SJSA1 (cell line): Measurements from ENCODE around the gene TUFM. TPM values are rescaled to one million over a fixed set of nuclear protein-coding genes. Genes with fewer than 3 reads are reported as not detected.

Experiments
- DNase-seq, 2 experiments: peaks; one replicate each; pipeline ENCODE4 v3.0.0-alpha.2; 2015 to 2020; ENCODE audit warnings: low spot score in 2 of 2, low read depth in 1 of 2
- H3K27ac ChIP-seq: fragments of 250-450 bp; sonication (Bioruptor Pico); 2 replicates; pipeline ENCODE4 v1.5.1; 2020; ENCODE audit warnings: mild to moderate bottlenecking, moderate library complexity
- H3K27me3 ChIP-seq: fragments of 250-450 bp; sonication (Bioruptor Pico); replicated peaks from 2 replicates; pipeline ENCODE4 v1.5.1; 2020; ENCODE audit warnings: mild to moderate bottlenecking, moderate library complexity
- H3K36me3 ChIP-seq: fragments of 250-450 bp; sonication (Bioruptor Pico); 2 replicates; pipeline ENCODE4 v1.5.1; 2020; ENCODE audit warnings: mild to moderate bottlenecking
- H3K4me1 ChIP-seq: fragments of 250-450 bp; sonication (Bioruptor Pico); replicated peaks from 2 replicates; pipeline ENCODE4 v1.6.1; 2021; ENCODE audit warnings: mild to moderate bottlenecking
- H3K4me3 ChIP-seq: fragments of 250-450 bp; sonication (Bioruptor Pico); 2 replicates; pipeline ENCODE4 v1.5.1; 2020; ENCODE audit warnings: mild to moderate bottlenecking
- H3K9me3 ChIP-seq: fragments of 250-450 bp; sonication (Bioruptor Pico); replicated peaks from 2 replicates; pipeline ENCODE4 v1.5.1; 2020; ENCODE audit warnings: mild to moderate bottlenecking
- total RNA-seq: library from RNA; depleted of rRNA; stranded (reverse); fragments of >200 nt; shearing (Covaris generic); gene quantifications from 2 replicates; pipeline ENCODE4 v1.2.3, GENCODE V29; 2014

Gene TUFM
- total RNA-seq, 1 experiment from 2014 or later: 142 TPM

GRCh38 chr16:28865722-28866453 lies 19.7 kb upstream of the TUFM start:
- H3K27me3 ChIP-seq: no peaks in the 10 kb centered on the region
- H3K4me3 ChIP-seq: no peak overlapping the region

GRCh38 chr16:28865001-28865688 lies 19.0 kb upstream of the TUFM start:
- no peak for DNase-seq
- H3K4me3 ChIP-seq: peak overlapping the region; percentile 79
- H3K27ac ChIP-seq: no peak overlapping the region
- H3K36me3 ChIP-seq: peaks cover 66% of the 10 kb centered on the region
- peaks cover 32% of the 10 kb centered on the region for H3K4me1 ChIP-seq
- no peaks in the 10 kb centered on the region for H3K9me3 ChIP-seq
- H3K27me3 ChIP-seq: no peaks in the 10 kb centered on the region

More at GRCh38 chr16:28865722-28866453, 19.7 kb upstream of the TUFM start:
- Histone ChIP-seq H3K36me3 (peaks cover 71% of the 10 kb centered on the region), H3K27ac (no peak overlapping the region), H3K4me1 (peaks cover 29% of the 10 kb centered on the region), H3K9me3 (no peaks in the 10 kb centered on the region)
- DNase-seq: no peak

GRCh38 chr16:28863929-28864793 lies 18.0 kb upstream of the TUFM start:
- peaks cover 58% of the 10 kb centered on the region for H3K36me3 ChIP-seq
- peak in 1 of 2 experiments; percentile 29 for DNase-seq

GRCh38 chr16:28859326-28859725 lies 13.2 kb upstream of the TUFM start:
- DNase-seq: no peak
- H3K27me3 ChIP-seq: no peaks in the 10 kb centered on the region
- peaks cover 22% of the 10 kb centered on the region for H3K36me3 ChIP-seq
- peaks cover 53% of the 10 kb centered on the region for H3K4me1 ChIP-seq
- peak overlapping the region; percentile 46; the same call in 1 of the 2 replicates for H3K27ac ChIP-seq
- H3K4me3 ChIP-seq: no peak overlapping the region
- H3K9me3 ChIP-seq: 0 out of 2 replicates have a peak, but pooled peaks cover 3% of the 10 kb centered on the region

More at GRCh38 chr16:28863929-28864793, 18.0 kb upstream of the TUFM start:
- Histone ChIP-seq H3K4me3 (peak overlapping the region; percentile 79), H3K4me1 (peaks cover 35% of the 10 kb centered on the region), H3K27ac (peak overlapping the region; percentile 95), H3K27me3 (no peaks in the 10 kb centered on the region), H3K9me3 (no peaks in the 10 kb centered on the region)

DNA sequence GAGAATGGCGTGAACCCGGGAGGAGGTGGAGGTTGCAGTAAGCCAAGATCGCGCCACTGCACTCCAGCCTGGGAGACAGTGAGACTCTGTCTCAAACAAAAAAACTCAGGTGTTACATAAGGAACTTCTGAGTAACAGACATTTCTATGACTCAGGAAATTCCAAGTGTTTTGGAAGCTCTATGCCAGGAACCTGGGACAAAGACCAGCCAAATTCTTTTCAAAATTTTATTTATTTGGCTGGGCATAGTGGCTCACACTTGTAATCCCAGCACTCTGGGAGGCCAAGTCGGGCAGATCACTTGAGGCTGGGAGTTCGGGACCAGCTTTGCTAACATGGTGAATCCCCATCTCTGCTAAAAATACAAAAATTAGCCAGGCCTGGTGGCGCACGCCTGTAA lies 12.3 kb upstream of the TUFM start:
- peaks cover 50% of the 10 kb centered on the region for H3K4me1 ChIP-seq
- no peaks in the 10 kb centered on the region for H3K27me3 ChIP-seq
- 0 out of 2 replicates have a peak, but pooled peaks cover 3% of the 10 kb centered on the region for H3K9me3 ChIP-seq
- peak; percentile 63 to 65 for DNase-seq
- peaks cover 14% of the 10 kb centered on the region for H3K36me3 ChIP-seq
- peak overlapping the region; percentile 71 for H3K27ac ChIP-seq
- no peak overlapping the region for H3K4me3 ChIP-seq

GRCh38 chr16:28846933-28847273 lies 755 bp upstream of the TUFM start:
- Histone ChIP-seq H3K36me3 (peaks cover 44% of the 10 kb centered on the region), H3K4me3 (peak overlapping the region; percentile 80), H3K4me1 (peaks cover 12% of the 10 kb centered on the region), H3K9me3 (no peaks in the 10 kb centered on the region), H3K27ac (peak overlapping the region; percentile 35), H3K27me3 (no peaks in the 10 kb centered on the region)
- no peak for DNase-seq

DNA sequence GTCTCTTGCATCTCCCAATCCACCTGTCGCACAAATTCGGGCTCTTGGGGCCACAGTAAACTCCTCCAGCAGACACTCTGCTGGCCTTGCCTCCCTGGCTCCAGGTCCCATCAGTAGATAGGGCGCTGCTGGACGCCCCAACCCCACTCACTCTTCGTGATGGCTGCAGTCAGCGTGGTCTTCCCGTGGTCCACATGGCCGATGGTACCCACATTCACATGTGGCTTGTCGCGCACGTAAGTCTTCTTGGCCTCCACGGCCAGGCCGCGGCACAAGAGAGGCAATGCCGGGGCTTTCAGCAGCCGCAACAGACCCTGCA lies 428 bp downstream of the TUFM start:
- Histone ChIP-seq H3K4me1 (peaks cover 12% of the 10 kb centered on the region), H3K27ac (peak overlapping the region; percentile 27), H3K27me3 (no peaks in the 10 kb centered on the region), H3K4me3 (peak overlapping the region; percentile 80), H3K36me3 (peaks cover 56% of the 10 kb centered on the region), H3K9me3 (no peaks in the 10 kb centered on the region)
- no peak for DNase-seq

DNA sequence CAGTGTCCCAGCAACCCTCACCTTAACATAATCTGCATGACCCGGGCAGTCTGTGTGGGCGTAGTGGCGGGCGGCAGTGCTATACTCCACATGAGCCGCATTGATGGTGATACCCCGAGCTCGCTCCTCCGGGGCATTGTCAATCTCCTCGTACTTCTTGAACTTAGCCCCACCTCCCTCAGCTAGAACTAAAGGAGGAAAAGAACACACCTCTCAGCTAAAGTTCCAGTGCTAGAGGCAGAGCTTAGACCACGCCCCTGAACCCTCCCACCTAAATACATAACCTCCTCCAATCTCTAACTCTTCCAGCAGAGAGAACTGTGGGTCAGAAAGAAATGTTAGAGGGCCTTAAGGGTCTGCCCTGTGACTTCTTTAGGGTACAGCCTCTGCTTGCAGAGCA lies 855 bp downstream of the TUFM start:
- no peak for DNase-seq
- peaks cover 58% of the 10 kb centered on the region for H3K36me3 ChIP-seq
- H3K27me3 ChIP-seq: no peaks in the 10 kb centered on the region
- no peak overlapping the region for H3K27ac ChIP-seq
- H3K4me3 ChIP-seq: peak overlapping the region; percentile 80
- H3K9me3 ChIP-seq: no peaks in the 10 kb centered on the region
- H3K4me1 ChIP-seq: peaks cover 12% of the 10 kb centered on the region

DNA sequence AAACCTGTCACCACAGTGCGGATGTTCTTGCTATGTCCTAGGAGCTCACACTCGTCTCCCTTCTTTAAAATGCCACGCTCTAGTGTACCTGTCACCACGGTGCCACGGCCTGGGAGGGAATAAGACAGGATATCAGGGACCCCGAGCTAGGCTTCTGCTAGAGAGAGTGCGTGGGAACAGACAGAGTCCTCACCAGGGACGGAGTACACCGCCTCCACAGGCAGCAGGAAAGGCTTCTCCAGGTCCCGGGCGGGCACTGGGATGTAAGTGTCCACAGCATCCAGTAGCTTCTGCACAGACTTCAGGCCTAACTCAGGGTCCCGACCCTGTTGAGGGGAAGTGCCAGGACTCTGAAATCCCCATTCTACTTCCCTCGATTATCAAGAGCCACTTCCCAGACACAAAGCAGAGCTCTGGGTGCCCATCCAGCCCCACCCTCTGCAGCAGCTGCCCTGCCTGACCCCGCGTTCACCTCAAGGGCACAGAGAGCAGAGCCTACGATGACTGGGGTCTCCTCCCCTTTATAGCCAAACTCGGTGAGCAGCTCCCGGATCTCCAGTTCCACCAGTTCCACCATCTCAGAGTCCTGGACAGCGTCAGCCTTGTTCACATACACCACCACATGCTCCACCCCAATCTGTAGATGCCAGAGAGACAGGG lies 1.8 kb downstream of the TUFM start:
- no peak overlapping the region for H3K4me3 ChIP-seq
- H3K36me3 ChIP-seq: peaks cover 58% of the 10 kb centered on the region
- no peaks in the 10 kb centered on the region for H3K9me3 ChIP-seq
- no peak overlapping the region for H3K27ac ChIP-seq
- H3K27me3 ChIP-seq: no peaks in the 10 kb centered on the region
- no peak for DNase-seq
- H3K4me1 ChIP-seq: peaks cover 12% of the 10 kb centered on the region

GRCh38 chr16:28843766-28844165 lies 2.4 kb downstream of the TUFM start:
- H3K27ac ChIP-seq: no peak overlapping the region
- peaks cover 63% of the 10 kb centered on the region for H3K36me3 ChIP-seq
- no peak overlapping the region for H3K4me3 ChIP-seq
- H3K27me3 ChIP-seq: no peaks in the 10 kb centered on the region
- no peak for DNase-seq
- no peaks in the 10 kb centered on the region for H3K9me3 ChIP-seq
- H3K4me1 ChIP-seq: peaks cover 12% of the 10 kb centered on the region

DNA sequence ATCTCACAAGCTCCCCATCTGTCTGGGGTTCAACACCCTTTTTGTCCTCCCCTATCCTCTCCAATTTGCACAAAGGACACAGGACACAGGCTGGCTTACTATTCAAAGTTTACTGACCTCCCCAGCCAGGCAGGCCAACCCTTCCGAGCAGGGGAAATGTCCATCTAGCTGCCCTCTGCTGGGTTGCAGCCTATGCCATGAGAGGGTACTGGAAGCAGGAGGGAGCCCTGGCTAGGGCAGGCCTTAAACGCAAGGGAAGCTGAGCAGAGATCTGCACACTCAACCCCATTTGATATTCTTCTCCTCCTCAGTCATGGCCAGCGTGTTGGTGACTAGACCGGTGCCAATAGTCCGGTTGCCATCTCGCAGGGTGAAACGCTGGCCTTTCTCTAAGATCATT lies 3.5 kb downstream of the TUFM start:
- Histone ChIP-seq H3K36me3 (peaks cover 70% of the 10 kb centered on the region), H3K4me1 (peaks cover 12% of the 10 kb centered on the region), H3K4me3 (no peak overlapping the region), H3K27ac (no peak overlapping the region), H3K9me3 (no peaks in the 10 kb centered on the region), H3K27me3 (no peaks in the 10 kb centered on the region)
- DNase-seq: no peak

GRCh38 chr16:28839899-28840298 lies 6.2 kb downstream of the TUFM start:
- H3K36me3 ChIP-seq: peaks cover 83% of the 10 kb centered on the region
- H3K27me3 ChIP-seq: no peaks in the 10 kb centered on the region
- no peaks in the 10 kb centered on the region for H3K9me3 ChIP-seq
- H3K27ac ChIP-seq: no peak overlapping the region
- no peak for DNase-seq
- H3K4me1 ChIP-seq: peaks cover 2% of the 10 kb centered on the region
- no peak overlapping the region for H3K4me3 ChIP-seq

DNA sequence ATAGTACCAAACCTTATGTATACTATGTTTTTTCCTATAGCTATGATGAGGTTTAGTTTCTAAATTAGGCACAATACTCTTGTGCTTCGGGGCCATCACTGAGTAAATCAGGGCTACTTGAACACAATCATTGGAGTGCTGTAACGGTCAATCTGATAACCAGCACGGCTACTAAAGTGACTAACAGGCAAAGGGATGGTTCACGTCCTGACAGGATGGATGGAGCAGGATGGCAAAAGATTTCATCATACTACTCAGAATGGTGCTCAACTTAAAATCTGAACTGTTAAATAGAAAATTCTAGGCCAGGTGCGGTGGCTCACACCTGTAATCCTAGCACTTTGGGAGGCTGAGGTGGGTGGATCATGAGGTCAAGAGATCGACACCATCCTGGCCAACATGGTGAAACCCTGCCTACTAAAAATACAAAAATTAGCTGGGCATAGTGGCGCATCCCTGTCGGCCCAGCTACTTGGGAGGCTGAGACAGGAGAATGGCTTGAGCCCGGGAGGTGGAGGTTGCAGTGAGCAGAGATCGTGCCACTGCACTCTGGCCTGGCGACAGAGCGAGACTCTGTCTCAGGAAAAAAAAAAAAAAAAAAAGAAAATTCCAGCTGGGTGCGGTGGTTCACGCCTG lies 7.0 kb downstream of the TUFM start:
- Histone ChIP-seq H3K27ac (no peak overlapping the region), H3K4me3 (no peak overlapping the region), H3K9me3 (no peaks in the 10 kb centered on the region), H3K36me3 (peaks cover 83% of the 10 kb centered on the region), H3K4me1 (no peaks in the 10 kb centered on the region), H3K27me3 (no peaks in the 10 kb centered on the region)
- DNase-seq: no peak
